ENCODE measurements around the gene UGT1A10. TPM values are rescaled to one million over a fixed set of nuclear protein-coding genes. Genes with fewer than 3 reads are reported as not detected.
A peak's percentile ranks its signal among the peaks of the same experiment; 100 is the strongest.
"Not testable (repeated sequence)": the region's sequence is repeated elsewhere in the genome, so short reads cannot be mapped to it uniquely, and the experiment has no call there.

Gene UGT1A10
- total RNA-seq, 1 donor = not detected

DNA sequence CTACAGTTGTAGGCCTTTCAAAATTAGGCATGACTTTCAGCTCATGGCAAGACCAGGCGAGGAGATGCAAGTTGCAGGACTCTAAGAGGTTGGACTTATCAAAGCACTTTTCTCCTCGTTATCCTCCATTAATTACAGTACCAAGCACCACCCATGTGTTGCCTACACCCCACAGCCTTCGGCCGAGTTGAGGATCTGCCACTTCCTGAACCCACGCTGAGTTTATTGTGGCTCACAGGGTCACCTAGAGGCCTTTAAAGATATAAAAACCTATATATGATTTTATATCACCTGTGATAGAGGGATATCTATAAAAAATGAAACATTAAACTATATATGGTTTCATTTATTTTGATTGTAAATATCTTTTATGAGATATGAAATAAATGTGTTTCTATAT lies 2.6 kb downstream of the UGT1A10 start:
- no peak for DNase-seq (ENCODE audit: low read depth)
- no peak overlapping the region for H3K4me3 ChIP-seq (ENCODE audit: low read depth, low read length)
- no peak for TF ChIP-seq CTCF (IDR thresholded peaks at IDR 0.05; ENCODE audit: insufficient read depth, low read depth, low read length)

GRCh38 chr2:233639860-233640259 lies 3.6 kb downstream of the UGT1A10 start:
- no peak for TF ChIP-seq CTCF (IDR thresholded peaks at IDR 0.05; ENCODE audit: insufficient read depth, low read depth, low read length)
- no peak overlapping the region for H3K4me3 ChIP-seq (ENCODE audit: low read depth, low read length)
- no peak for DNase-seq (ENCODE audit: low read depth)

- peak; percentile 8 for DNase-seq (ENCODE audit: low read depth)
- no peak overlapping the region for H3K4me3 ChIP-seq (ENCODE audit: low read depth, low read length)
- peak; percentile 45 for TF ChIP-seq CTCF (IDR thresholded peaks at IDR 0.05; ENCODE audit: insufficient read depth, low read depth, low read length)
Observed at GRCh38 chr2:233643128-233643527, 6.9 kb downstream of the UGT1A10 start.

DNA sequence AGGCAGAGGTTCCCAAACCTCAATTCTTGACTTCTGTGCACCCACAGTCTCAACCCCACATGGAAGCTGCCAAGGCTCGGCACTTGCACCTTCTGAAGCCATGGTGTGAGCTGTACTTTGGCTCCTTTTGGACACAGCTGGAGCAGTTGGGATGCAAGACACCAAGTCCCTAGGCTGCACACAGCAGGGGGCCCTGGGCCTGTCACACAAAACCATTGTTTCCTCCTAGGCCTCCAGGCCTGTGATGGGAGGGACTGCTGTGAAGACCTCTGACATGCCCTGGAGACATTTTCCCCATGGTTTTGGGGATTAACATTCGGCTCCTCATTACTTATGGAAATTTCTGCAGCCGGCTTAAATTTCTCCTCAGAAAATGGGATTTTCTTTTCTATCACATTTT lies 9.8 kb downstream of the UGT1A10 start:
- not testable (repeated sequence) for H3K4me3 ChIP-seq (ENCODE audit: low read depth, low read length); DNase-seq (ENCODE audit: low read depth)

DNA sequence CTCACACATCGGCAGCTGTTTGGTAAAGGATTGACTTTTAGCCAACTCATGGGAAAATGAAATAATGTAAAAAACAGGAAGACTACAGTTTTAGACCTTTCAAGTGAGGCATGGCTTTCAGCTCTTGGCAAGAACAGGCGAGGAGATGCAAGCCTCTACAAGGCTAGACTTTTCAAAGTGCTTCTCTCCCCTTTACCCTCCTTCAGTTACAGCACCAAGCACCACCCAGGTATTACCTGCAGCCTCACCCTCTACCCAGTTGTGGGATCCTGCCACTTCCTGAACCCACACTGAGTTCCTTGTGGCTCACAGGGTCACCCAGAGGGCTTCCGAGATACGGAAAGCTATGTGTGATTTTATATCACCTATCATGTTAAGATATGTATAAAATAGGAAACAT lies 14.7 kb downstream of the UGT1A10 start:
- no peak overlapping the region for H3K4me3 ChIP-seq (ENCODE audit: low read depth, low read length)
- DNase-seq (ENCODE audit: low read depth) = no peak
- TF ChIP-seq CTCF (IDR thresholded peaks at IDR 0.05; ENCODE audit: insufficient read depth, low read depth, low read length) = no peak

DNA sequence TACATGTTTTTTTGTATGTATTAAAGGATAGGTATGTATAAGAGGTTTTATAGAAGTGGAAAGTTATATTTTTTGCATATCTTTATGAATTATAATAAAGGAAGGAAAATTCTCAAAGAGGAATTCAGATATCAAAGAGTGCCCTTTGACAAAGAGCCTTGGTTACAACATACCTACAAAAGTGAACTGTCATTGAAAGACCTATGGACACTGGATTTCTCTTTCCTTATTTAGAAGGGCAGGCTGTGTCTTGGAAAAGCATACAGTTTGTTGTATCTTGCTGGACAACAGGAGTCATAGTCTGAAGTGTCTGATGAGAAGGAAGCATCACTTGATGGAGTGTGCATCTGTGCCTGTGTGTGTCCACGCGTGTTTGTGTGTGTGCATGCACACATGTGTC lies 15.2 kb downstream of the UGT1A10 start:
- H3K4me3 ChIP-seq (ENCODE audit: low read depth, low read length) = no peak overlapping the region
- TF ChIP-seq CTCF (IDR thresholded peaks at IDR 0.05; ENCODE audit: insufficient read depth, low read depth, low read length) = no peak
- DNase-seq (ENCODE audit: low read depth) = no peak

DNA sequence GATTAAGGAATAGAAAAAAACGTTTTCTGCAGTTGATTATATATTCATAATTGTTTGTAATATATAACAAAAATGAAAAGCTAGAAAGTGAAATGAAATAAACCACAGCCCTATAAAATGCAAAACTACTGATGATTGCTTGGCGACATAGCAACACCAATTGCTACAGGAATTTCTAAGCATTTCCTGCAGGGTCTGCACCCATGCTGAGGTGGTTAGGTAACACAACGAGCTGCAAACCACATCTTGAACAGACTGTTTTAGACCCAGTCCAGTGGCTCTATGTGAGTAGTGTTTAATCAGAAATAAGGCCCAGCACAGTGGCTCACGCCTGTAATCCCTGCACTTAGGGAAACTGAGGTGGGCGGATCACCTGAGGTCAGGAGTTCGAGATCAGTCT lies 18.3 kb downstream of the UGT1A10 start:
- no peak for TF ChIP-seq CTCF (IDR thresholded peaks at IDR 0.05; ENCODE audit: insufficient read depth, low read depth, low read length)
- H3K4me3 ChIP-seq (ENCODE audit: low read depth, low read length) = no peak overlapping the region
- no peak for DNase-seq (ENCODE audit: low read depth)
